Measurements from ENCODE around the gene WASF1.

Gene WASF1

GRCh38 chr6:110179406-110180227 lies at the start of gene WASF1:
Gene WASF1, minus strand, starts transcription at chr6:110179670. Its CDS starts 52,069 bp downstream, at chr6:110127601.
- DNase-seq (ENCODE audit: low read depth in 2 of 2) = peak; percentile 75 to 80

- no peak for DNase-seq (ENCODE audit: low read depth in 2 of 2)
Measured at GRCh38 chr6:110226261-110226660, 46.8 kb upstream of the WASF1 start.

GRCh38 chr6:110221738-110222137 lies 42.3 kb upstream of the WASF1 start:
- DNase-seq (ENCODE audit: low read depth in 2 of 2) = no peak

- DNase-seq (ENCODE audit: low read depth in 2 of 2) = no peak
Measured at GRCh38 chr6:110217266-110217665, 37.8 kb upstream of the WASF1 start.

GRCh38 chr6:110216140-110216539 lies 36.7 kb upstream of the WASF1 start:
- DNase-seq (ENCODE audit: low read depth in 2 of 2) = no peak

DNA sequence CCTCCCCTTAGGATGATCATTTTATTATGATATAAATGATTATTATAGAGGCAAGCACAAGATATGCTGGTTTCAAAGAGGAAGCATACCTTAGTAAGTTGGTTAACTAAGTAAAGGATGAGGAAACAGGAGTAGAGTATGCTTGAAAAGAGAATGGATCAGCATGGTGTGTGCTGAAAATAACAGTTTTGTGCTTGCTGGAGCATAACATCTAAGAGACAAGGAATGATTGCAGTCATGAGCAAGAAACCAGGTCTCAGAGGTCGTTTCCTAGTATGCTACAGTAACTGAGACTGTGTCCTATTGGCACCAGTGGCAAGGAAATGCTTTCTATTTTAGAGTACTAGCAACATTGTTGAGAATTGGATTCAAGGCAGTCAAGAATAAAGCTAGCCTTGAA lies 34.9 kb upstream of the WASF1 start:
- DNase-seq (ENCODE audit: low read depth in 2 of 2) = no peak

- no peak for DNase-seq (ENCODE audit: low read depth in 2 of 2)
Measured at GRCh38 chr6:110211753-110212152, 32.3 kb upstream of the WASF1 start.

- DNase-seq (ENCODE audit: low read depth in 2 of 2) = no peak
Measured at GRCh38 chr6:110207652-110208051, 28.2 kb upstream of the WASF1 start.

DNA sequence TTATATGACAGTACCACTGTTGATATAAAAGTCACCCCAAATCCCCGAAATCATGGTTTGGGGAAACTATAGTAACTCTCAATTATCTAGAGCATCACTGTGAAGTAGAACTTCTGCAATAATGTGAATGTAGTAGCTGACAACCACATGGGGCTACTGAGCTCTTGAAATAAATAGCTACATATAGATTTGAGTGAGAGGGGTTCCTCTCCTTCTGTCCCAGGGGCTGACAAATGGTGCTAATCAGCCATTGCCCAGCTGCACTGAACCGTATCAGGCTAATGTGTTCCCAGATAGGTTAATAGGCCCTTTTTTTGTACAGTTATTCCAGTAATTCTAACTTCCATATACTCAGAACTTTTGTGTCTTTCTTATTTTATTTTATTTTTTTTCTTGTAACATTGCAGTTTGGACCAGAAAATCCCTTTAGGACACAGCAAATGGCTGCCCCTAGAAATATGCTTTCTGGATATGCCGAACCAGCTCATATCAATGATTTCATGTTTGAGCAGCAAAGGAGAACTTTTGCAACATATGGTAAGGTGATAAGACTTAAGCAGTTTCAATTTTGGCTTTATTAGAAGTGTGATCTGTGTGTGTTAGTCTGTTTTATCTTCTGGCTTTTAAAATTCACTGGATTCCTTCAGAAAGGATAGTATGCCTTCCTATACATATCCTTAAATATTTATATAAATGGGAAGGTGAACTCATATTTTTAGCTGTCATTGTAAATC lies 21.8 kb upstream of the WASF1 start:
- DNase-seq (ENCODE audit: low read depth in 2 of 2) = no peak

DNA sequence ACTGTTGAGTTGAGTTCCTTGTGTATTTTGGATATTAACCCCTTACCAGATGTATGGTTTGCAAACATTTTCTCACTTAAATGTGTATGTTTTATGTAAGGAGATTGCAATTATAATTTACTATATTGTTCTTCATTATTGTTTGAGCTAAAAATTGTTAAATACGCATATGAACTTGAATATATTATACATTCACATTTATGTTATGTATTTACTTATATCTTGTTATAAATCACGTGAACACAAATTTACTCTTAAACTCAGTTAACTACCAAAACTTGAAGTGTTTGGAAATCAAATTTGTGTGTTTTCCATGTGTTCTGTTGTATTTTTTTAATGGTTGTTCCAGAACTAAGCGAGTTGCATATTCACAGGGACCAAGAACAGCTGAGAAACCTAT lies 19.1 kb upstream of the WASF1 start:
- DNase-seq (ENCODE audit: low read depth in 2 of 2) = no peak

GRCh38 chr6:110196874-110197273 lies 17.4 kb upstream of the WASF1 start:
- DNase-seq (ENCODE audit: low read depth in 2 of 2) = no peak

GRCh38 chr6:110195639-110196038 lies 16.2 kb upstream of the WASF1 start:
- no peak for DNase-seq (ENCODE audit: low read depth in 2 of 2)

DNA sequence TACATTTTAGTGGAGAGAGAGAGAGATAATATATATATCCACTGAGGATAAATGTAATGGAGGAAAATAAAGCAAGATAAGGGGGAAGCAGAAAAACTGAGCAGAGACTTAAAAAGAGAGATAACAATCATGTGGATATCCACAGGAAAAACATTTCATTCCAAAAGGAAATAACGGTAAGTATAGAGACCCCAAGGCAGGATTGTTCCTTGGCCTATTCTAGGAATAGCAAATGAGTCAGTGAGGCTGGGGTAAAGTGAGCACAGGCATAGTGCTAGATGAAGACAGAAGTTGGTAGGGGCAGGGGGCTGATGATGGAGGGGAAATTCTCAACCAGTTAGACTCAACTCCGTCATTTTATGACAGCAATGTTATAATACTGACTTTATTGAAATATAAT lies 12.0 kb upstream of the WASF1 start:
- no peak for DNase-seq (ENCODE audit: low read depth in 2 of 2)

DNA sequence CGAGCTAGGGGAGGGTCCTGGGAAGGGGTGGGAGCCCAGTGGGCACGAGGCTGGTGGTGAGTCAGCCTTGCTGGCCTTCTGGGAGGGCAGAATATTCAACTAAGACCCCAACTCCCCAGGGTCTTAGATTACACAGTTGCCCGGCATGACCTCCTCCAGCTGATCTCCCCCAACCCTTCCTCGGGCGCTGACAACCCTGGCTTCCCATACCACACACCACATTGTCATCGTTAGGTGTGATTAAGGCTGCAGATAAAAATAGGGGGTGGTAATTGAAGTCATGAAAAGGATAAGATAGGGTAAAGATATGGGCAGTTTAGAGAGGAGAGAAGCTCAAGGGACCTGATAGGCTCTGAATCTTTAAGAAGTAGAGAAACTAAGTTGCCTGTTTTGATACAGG lies 11.3 kb upstream of the WASF1 start:
- DNase-seq (ENCODE audit: low read depth in 2 of 2) = no peak

- no peak for DNase-seq (ENCODE audit: low read depth in 2 of 2)
Measured at GRCh38 chr6:110188791-110189190, 9.3 kb upstream of the WASF1 start.

DNA sequence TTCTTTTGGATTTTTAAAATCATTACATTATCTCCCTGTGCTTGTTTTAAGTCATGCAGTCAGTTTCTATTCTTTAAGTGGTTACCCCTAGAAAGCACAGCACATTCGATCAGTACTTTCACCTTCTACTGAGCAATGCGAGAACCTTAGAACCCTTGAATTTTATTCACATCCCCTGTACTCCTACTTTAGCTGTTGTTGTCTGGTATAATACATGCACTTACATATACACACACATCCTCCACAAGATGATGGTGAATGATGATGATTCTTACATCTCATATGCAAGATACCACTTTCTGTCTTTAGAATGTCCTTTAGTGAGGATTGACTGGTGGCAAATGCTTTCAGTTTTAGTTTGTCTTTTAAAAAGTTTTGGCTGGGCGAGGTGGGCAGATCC lies 6.4 kb upstream of the WASF1 start:
- DNase-seq (ENCODE audit: low read depth in 2 of 2) = no peak

GRCh38 chr6:110183292-110183885 lies 3.9 kb upstream of the WASF1 start:
- no peak for DNase-seq (ENCODE audit: low read depth in 2 of 2)

DNA sequence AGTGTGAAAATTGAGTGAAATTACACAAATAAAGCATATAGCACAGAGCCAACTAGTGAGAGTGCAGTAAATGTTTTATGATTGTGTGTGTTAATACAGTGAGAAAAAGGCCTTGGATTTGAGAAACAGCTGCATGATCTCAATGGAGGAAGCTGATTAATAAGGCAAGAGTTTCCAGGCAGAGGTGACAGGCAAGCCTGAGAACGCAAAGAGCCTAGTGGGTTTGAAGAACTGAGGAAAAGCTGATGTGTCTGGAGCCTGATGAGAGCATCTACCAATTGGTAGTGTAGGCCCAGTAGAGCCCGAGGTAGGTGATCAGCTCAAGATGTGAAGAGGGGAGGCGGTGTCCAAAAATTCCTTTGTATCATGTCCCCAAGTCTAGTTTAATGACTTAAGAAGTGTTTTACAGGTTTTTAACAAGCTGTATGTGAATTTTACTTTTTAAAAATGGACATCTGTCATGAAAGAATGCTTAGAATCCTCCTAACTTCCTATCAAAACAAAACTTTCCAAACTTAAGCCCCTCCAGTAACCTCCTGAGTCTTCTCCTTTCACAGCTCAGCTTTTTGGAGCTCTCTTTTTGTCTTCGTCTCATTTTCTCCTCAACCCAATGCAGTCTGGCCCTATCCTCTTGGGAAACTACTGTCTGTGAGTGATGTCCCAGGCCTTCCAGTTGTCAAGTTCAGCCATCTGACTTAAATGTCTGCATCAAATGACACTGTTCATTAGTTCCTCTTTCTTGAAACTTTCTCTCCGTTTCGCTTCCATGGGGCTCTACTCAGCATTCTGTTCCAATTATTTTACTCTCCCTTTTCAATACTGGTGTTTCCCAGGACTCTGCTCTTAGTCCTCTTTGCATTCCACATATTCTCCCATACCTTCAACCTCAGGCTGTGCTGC lies 1.9 kb upstream of the WASF1 start:
- no peak for DNase-seq (ENCODE audit: low read depth in 2 of 2)

DNA sequence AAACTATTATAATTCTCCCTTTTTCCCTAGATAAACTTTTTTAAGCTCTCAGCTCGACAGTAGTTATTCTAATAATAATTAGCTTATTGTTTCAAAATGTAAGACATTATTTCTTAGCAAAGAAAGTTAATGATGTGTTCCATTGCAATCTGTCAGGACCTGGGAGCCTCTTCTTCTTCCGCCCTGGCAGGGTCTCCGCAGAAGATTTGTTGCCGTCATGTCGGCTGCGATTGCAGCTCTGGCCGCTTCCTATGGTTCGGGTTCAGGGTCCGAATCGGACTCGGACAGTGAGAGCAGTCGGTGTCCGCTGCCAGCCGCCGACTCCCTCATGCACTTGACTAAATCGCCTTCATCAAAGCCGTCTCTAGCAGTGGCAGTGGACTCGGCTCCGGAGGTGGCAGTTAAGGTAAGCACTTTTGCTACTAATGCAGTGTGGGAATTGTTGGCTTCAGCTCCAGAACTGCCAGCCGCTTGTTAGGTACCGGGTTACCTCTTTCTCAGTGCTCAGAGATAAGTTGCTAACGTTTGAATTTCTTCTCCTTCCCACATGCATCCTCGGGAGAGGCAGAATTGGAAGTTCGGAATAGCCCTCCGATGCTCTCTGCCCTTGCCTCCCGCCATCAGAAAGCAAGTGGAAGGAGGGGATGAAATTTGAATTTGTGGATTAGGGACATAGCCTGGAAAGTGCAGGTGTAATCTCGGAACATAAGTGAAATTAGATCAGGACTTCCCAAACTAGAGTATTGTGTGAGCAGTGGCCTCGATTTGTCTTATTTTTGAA lies 948 bp upstream of the WASF1 start, which contains the start of gene CDC40:
Gene CDC40 (plus strand): TSS at position 200 of the 781 bp plus-strand sequence. CDS start 18 bp downstream, at position 218.
- DNase-seq (ENCODE audit: low read depth in 2 of 2) = peak in 1 of 2 donors; percentile 26

DNA sequence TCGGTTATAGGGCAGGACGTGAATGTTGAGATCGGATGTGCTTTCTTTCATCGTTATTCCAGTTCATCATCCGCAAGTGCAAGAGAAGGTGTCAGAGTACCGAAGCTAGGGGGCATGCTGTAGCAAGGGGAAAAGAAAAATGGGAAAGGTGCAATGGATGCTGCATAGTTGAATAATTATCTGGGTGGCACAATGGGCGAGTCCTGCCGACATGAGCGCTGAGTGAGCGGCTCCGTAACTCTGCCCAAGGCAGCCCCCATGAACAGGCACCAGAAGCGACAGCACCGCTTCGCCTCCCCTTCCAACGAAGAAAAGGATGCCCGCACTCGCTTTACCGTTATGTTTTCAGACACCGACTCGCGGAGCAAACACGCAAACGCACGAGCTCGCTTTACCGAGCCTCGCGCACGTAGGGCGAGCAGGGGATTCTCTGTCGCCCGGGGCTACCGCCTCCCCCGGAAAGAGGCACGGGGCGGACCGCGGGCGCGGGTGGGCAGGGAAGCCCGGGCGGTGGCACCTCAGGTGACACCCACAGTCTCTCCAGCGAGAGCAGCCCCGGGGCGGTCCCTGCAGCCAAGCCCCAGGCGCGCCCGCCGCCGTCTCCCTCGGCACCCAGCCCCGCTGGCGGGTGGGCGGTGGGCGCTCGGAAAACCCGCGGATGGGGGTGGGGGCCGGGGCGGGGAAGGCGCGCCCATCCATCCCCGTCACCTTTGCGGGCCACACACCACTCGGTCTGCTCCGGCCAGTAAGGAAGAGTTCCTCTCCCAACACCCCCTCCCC lies 654 bp downstream of the WASF1 start:
- peak; percentile 27 to 32 for DNase-seq (ENCODE audit: low read depth in 2 of 2)

All from stimulated activated CD8-positive, alpha-beta memory T cell treated with anti-CD3 and anti-CD28 coated beads, Interleukin-2, amount 100 ng/mL, for 1 hour (primary cell).